Thyroid gland (tissue), 4 donors: ENCODE measurements around the gene CCDC92. TPM values are rescaled to one million over a fixed set of nuclear protein-coding genes. Genes with fewer than 3 reads are reported as not detected.

Source experiments
- DNase-seq, 2 donors: peaks; one replicate each; pipeline ENCODE4 v3.0.0-alpha.2; 2019
- H3K27ac ChIP-seq, 3 donors: fragments of 200-600 bp; sonication (generic); 1 replicate in 2 of 3; 2 replicates in 1 of 3; pipeline ENCODE4 v1.5.1; 2016 to 2019; ENCODE audit warnings: mild to moderate bottlenecking in 1 of 3, moderate library complexity in 1 of 3
- H3K27me3 ChIP-seq: fragments of 200-600 bp; sonication (generic); one replicate; pipeline ENCODE4 v1.5.1; 2019
- H3K36me3 ChIP-seq, 2 donors: fragments of 200-600 bp; sonication (generic); one replicate each; pipeline ENCODE4 v1.5.1; 2016 to 2019
- H3K4me1 ChIP-seq, 2 donors: fragments of 200-600 bp; sonication (generic); one replicate each; pipeline ENCODE4 v1.5.1; 2017 to 2019
- H3K4me3 ChIP-seq, 3 donors: fragments of 200-600 bp; sonication (generic); replicated peaks in 1 of 3; 1 replicate in 2 of 3; 2 replicates in 1 of 3; pipeline ENCODE4 v1.5.1; 2016; ENCODE audit warnings: mild to moderate bottlenecking in 1 of 3
- H3K9me3 ChIP-seq: fragments of 200-600 bp; sonication (generic); one replicate; pipeline ENCODE4 v1.5.1; 2017
- POLR2A ChIP-seq, 2 donors: fragments of 450-650 bp; IDR thresholded peaks; one replicate each; pipeline ENCODE4 v1.6.1; 2017; ENCODE audit warnings: antibody characterized with exemption in 2 of 2, mild to moderate bottlenecking in 2 of 2, moderate library complexity in 1 of 2
- WGBS, 2 donors: methylation state at CpG; one replicate each; pipeline ENCODE4 v1.1.5; 2017; 5-methylcytosine and 5-hydroxymethylcytosine counted together
- intact Hi-C: fragments of 100-400 bp; cut with DNase I; formaldehyde crosslinking; loops from one replicate; pipeline ENCODE4 v1.15.1; 2023
- total RNA-seq, 4 donors: library from RNA; depleted of rRNA; stranded (reverse); fragments of >200 nt; gene quantifications; one replicate each; pipeline ENCODE4 v1.2.3, GENCODE V29; 2016
- TF ChIP-seq, protein P1 (sequence below), 6 experiments: fragments of 200-600 bp in 3 of 6; fragments of 450-650 bp in 3 of 6; sonication (generic) in 3 of 6; IDR thresholded peaks; one replicate each; pipeline ENCODE4 v1.5.1; 2016 to 2019; ENCODE audit warnings: antibody characterized with exemption in 6 of 6, mild to moderate bottlenecking in 2 of 6, inconsistent platforms in 1 of 6, moderate library complexity in 1 of 6

The CCDC92 gene
- total RNA-seq, 4 donors from 2014 or later: 26.6 to 47.0 (median 39.1) TPM

DNA sequence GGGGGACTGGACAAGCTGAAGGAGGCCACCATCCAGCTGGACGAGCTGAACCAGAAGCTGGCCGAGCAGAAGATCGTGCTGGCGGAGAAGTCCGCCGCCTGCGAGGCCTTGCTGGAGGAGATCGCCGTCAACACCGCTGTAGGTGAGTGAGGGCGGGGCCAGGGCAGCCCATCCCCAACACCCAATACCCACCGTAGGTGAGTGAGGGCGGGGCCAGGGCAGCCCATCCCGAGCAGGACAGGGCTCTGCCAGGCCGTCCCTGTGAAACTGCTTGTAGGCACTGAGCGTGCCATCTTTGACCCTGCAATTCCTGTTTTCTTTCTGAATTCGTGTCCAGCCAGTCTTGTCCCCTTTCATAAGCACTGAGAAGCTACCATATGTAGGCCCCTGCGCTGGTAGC lies 74.0 kb downstream of the CCDC92 start:
- TF ChIP-seq, protein P1, sequence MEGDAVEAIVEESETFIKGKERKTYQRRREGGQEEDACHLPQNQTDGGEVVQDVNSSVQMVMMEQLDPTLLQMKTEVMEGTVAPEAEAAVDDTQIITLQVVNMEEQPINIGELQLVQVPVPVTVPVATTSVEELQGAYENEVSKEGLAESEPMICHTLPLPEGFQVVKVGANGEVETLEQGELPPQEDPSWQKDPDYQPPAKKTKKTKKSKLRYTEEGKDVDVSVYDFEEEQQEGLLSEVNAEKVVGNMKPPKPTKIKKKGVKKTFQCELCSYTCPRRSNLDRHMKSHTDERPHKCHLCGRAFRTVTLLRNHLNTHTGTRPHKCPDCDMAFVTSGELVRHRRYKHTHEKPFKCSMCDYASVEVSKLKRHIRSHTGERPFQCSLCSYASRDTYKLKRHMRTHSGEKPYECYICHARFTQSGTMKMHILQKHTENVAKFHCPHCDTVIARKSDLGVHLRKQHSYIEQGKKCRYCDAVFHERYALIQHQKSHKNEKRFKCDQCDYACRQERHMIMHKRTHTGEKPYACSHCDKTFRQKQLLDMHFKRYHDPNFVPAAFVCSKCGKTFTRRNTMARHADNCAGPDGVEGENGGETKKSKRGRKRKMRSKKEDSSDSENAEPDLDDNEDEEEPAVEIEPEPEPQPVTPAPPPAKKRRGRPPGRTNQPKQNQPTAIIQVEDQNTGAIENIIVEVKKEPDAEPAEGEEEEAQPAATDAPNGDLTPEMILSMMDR (IDR thresholded peaks at IDR 0.05): no peak
- no peak for TF ChIP-seq POLR2A (IDR thresholded peaks at IDR 0.05)
- intact Hi-C loops: no loop called here
- no peaks in the 10 kb centered on the region for H3K9me3 ChIP-seq
- WGBS, 2 donors: 85 to 88% methylated on average over 16 to 18 of the region's 18 CpGs
- H3K27me3 ChIP-seq: no peaks in the 10 kb centered on the region
- no peaks in the 10 kb centered on the region for H3K4me1 ChIP-seq
- no peak overlapping the region for H3K4me3 ChIP-seq
- no peak overlapping the region for H3K27ac ChIP-seq
- H3K36me3 ChIP-seq: no peaks in the 10 kb centered on the region
- DNase-seq: no peak

DNA sequence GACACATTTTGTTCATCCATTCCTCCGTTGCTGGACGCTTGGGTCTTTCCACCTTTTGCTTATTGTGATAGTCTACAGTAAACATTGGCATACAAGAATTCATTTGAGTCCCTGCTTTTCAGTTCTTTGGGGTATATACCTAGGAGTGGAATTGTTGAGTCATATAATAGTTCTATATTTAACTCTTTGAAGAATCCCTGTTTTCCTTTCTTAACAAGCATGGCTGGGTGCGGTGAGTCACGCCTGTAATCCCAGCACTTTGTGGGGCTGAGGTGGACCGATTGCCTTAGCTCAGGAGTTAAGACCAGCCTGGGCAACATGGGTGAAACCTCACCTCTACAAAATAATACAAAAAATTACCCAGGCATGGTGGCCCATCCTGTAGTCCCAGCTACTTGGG lies 75.4 kb downstream of the CCDC92 start:
- no peak for DNase-seq
- H3K27me3 ChIP-seq: no peaks in the 10 kb centered on the region
- no peak overlapping the region for H3K27ac ChIP-seq
- H3K4me3 ChIP-seq: no peak overlapping the region
- H3K9me3 ChIP-seq: no peaks in the 10 kb centered on the region
- H3K4me1 ChIP-seq: no peaks in the 10 kb centered on the region
- TF ChIP-seq POLR2A (IDR thresholded peaks at IDR 0.05): no peak
- TF ChIP-seq, protein P1 (IDR thresholded peaks at IDR 0.05): no peak
- no peaks in the 10 kb centered on the region for H3K36me3 ChIP-seq
- intact Hi-C loops: no loop called here
- 88 to 96% methylated on average over 5 of the region's 5 CpGs for WGBS, 2 donors

DNA sequence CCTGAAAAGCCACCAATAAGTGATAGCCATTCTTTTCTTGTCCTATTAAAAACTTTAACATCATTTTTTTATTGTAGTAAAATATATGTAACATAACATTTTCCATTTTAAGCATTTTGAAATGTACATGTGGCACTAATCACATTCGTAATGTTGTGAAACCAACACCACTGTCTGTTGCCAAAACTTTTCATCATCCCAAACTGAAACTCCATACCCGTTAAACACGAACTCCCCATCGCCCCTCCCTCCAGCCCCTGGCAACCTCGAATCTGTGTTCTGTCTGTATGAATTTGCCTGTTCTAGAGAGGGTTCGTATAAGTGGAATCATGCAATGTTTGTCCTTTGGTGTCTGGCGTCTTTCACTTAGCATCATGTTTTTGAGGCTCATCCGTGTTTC lies 75.9 kb downstream of the CCDC92 start:
- Histone ChIP-seq H3K27ac (no peak overlapping the region), H3K36me3 (no peaks in the 10 kb centered on the region), H3K4me1 (no peaks in the 10 kb centered on the region), H3K27me3 (no peaks in the 10 kb centered on the region), H3K9me3 (no peaks in the 10 kb centered on the region), H3K4me3 (no peak overlapping the region)
- no peak for DNase-seq
- TF ChIP-seq POLR2A (IDR thresholded peaks at IDR 0.05): no peak
- TF ChIP-seq, protein P1 (IDR thresholded peaks at IDR 0.05): no peak
- WGBS, 2 donors: 67 to 74% methylated on average over 8 of the region's 8 CpGs
- intact Hi-C loops: no loop called here

DNA sequence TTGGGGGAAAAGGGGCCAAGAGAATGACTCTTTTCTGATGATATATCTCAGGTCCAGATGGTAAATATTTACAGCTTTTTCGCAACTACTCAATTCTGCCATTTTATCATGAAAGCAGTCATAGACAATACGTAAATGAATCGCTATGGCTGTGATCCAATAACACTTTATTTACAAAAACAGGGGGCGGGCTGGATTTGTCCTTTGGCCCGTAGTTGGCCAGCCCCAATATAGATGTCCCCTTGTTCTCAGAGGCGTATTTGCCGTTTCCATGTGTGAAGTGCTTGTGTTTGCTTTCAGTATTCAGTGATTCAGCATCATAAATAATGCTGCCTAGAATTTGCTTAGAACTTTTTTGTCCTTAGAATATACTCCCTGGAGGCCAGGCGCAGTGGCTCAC lies 77.2 kb downstream of the CCDC92 start:
- no peaks in the 10 kb centered on the region for H3K27me3 ChIP-seq
- no peak for TF ChIP-seq POLR2A (IDR thresholded peaks at IDR 0.05)
- TF ChIP-seq, protein P1 (IDR thresholded peaks at IDR 0.05): no peak
- no peaks in the 10 kb centered on the region for H3K36me3 ChIP-seq
- no peaks in the 10 kb centered on the region for H3K4me1 ChIP-seq
- WGBS, 2 donors: 94 to 96% methylated on average over 8 of the region's 8 CpGs
- intact Hi-C loops: no loop called here
- no peaks in the 10 kb centered on the region for H3K9me3 ChIP-seq
- DNase-seq: no peak
- H3K4me3 ChIP-seq: no peak overlapping the region
- no peak overlapping the region for H3K27ac ChIP-seq

DNA sequence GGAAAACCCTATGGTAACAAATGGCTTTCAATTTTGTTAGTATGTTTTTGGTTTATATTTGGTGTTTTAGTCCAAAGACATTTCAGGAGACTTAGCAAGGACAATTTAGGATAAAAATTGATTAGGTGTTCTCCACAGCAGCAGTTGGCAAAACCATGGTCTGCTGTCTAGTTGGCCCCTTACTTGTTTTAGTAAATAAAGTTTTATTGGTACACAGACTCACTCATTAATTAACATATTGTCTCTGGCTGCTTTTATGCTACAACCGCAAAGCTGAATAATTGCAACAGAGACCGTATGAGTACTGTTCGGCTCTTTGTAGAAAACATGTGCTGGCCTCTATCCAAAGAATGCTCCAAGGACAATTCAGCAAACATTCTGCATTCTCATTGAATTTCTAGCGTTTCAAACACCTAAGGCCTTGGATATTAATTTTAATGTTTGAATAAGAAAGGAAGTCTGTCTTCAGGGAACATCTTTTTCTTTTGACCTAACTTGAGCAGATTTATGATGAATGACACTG lies 77.7 kb downstream of the CCDC92 start:
- intact Hi-C loops: no loop called here
- Histone ChIP-seq H3K36me3 (no peaks in the 10 kb centered on the region), H3K27me3 (no peaks in the 10 kb centered on the region), H3K27ac (no peak overlapping the region), H3K4me3 (no peak overlapping the region), H3K9me3 (no peaks in the 10 kb centered on the region), H3K4me1 (no peaks in the 10 kb centered on the region)
- DNase-seq: no peak
- no peak for TF ChIP-seq POLR2A (IDR thresholded peaks at IDR 0.05)
- TF ChIP-seq, protein P1 (IDR thresholded peaks at IDR 0.05): no peak
- WGBS, 2 donors: 60 to 76% methylated on average over 4 of the region's 4 CpGs
